ENCODE measurements around the gene ZBTB21. TPM values are rescaled to one million over a fixed set of nuclear protein-coding genes. Genes with fewer than 3 reads are reported as not detected.

ZBTB21 gene
- total and polyA plus RNA-seq, 2 donors (not counting 1 experiment from before 2014, with no cell fraction given): 8.9 to 9.1 TPM

- no peak for TF ChIP-seq CTCF (conservative IDR thresholded peaks at IDR 0.05 in 1 of 2, IDR thresholded peaks at IDR 0.05 in 1 of 2; ENCODE audit: low read depth in 1 of 2, low read length in 2 of 2)
- no peak for TF ChIP-seq EZH2 (IDR thresholded peaks at IDR 0.05; ENCODE audit: low read length, missing control alignments)
- no peak for DNase-seq (ENCODE audit: low read depth in 2 of 2)
- no peak overlapping the region for H3K4me2 ChIP-seq (ENCODE audit: extremely low read depth, insufficient read depth, low read length)
Measured at GRCh38 chr21:42019706-42020105, 9.5 kb upstream of the ZBTB21 start.

GRCh38 chr21:42019101-42019605 is 9.0 kb upstream of the ZBTB21 start:
- H3K79me2 ChIP-seq (ENCODE audit: control insufficient read depth, insufficient read depth, low read length): no peaks in the 10 kb centered on the region
- H3K36me3 ChIP-seq (ENCODE audit: control insufficient read depth, insufficient read depth, low read length): no peaks in the 10 kb centered on the region
- H3K27me3 ChIP-seq (ENCODE audit: control insufficient read depth, insufficient read depth, low read length): peaks cover 4% of the 10 kb centered on the region
- no peaks in the 10 kb centered on the region for H3K4me1 ChIP-seq (ENCODE audit: control insufficient read depth, extremely low read depth, insufficient read depth, low read length)
- H4K20me1 ChIP-seq (ENCODE audit: control insufficient read depth, extremely low read depth, insufficient read depth, low read length): no peaks in the 10 kb centered on the region
- H3K9ac ChIP-seq (ENCODE audit: insufficient read depth, low read length): no peak overlapping the region
- no peak overlapping the region for H2AFZ ChIP-seq (ENCODE audit: low read length)
- H3K27ac ChIP-seq (ENCODE audit: insufficient read depth, low read length): no peak overlapping the region
- H3K4me2 ChIP-seq (ENCODE audit: extremely low read depth, insufficient read depth, low read length): no peak overlapping the region
- no peak for TF ChIP-seq EZH2 (IDR thresholded peaks at IDR 0.05; ENCODE audit: low read length, missing control alignments)
- TF ChIP-seq CTCF (conservative IDR thresholded peaks at IDR 0.05 in 1 of 2, IDR thresholded peaks at IDR 0.05 in 1 of 2; ENCODE audit: low read depth in 1 of 2, low read length in 2 of 2): no peak
- DNase-seq (ENCODE audit: low read depth in 2 of 2): no peak
- H3K4me3 ChIP-seq (replicated peaks in 1 of 4; ENCODE audit: control extremely low read depth in 1 of 4, insufficient read depth in 1 of 4, low read depth in 3 of 4, low read length in 4 of 4): no peak overlapping the region
- no peaks in the 10 kb centered on the region for H3K9me3 ChIP-seq (ENCODE audit: control insufficient read depth, insufficient read depth, low read depth, low read length)

More at GRCh38 chr21:42019706-42020105, 9.5 kb upstream of the ZBTB21 start:
- no peak overlapping the region for H3K27ac ChIP-seq (ENCODE audit: insufficient read depth, low read length)
- H3K4me1 ChIP-seq (ENCODE audit: control insufficient read depth, extremely low read depth, insufficient read depth, low read length): no peaks in the 10 kb centered on the region
- H3K4me3 ChIP-seq (replicated peaks in 1 of 4; ENCODE audit: control extremely low read depth in 1 of 4, insufficient read depth in 1 of 4, low read depth in 3 of 4, low read length in 4 of 4): no peak overlapping the region
- H4K20me1 ChIP-seq (ENCODE audit: control insufficient read depth, extremely low read depth, insufficient read depth, low read length): no peaks in the 10 kb centered on the region
- H3K27me3 ChIP-seq (ENCODE audit: control insufficient read depth, insufficient read depth, low read length): peaks cover 4% of the 10 kb centered on the region
- no peaks in the 10 kb centered on the region for H3K9me3 ChIP-seq (ENCODE audit: control insufficient read depth, insufficient read depth, low read depth, low read length)
- H3K9ac ChIP-seq (ENCODE audit: insufficient read depth, low read length): no peak overlapping the region
- no peak overlapping the region for H2AFZ ChIP-seq (ENCODE audit: low read length)
- no peaks in the 10 kb centered on the region for H3K36me3 ChIP-seq (ENCODE audit: control insufficient read depth, insufficient read depth, low read length)
- H3K79me2 ChIP-seq (ENCODE audit: control insufficient read depth, insufficient read depth, low read length): no peaks in the 10 kb centered on the region

- TF ChIP-seq EZH2 (IDR thresholded peaks at IDR 0.05; ENCODE audit: low read length, missing control alignments) (no peak), CTCF (conservative IDR thresholded peaks at IDR 0.05 in 1 of 2, IDR thresholded peaks at IDR 0.05 in 1 of 2; ENCODE audit: low read depth in 1 of 2, low read length in 2 of 2) (no peak)
- DNase-seq (ENCODE audit: low read depth in 2 of 2): no peak
- Histone ChIP-seq H3K9ac (ENCODE audit: insufficient read depth, low read length) (no peak overlapping the region), H3K4me1 (ENCODE audit: control insufficient read depth, extremely low read depth, insufficient read depth, low read length) (no peaks in the 10 kb centered on the region), H3K9me3 (ENCODE audit: control insufficient read depth, insufficient read depth, low read depth, low read length) (no peaks in the 10 kb centered on the region), H3K27me3 (ENCODE audit: control insufficient read depth, insufficient read depth, low read length) (peaks cover 4% of the 10 kb centered on the region), H3K36me3 (ENCODE audit: control insufficient read depth, insufficient read depth, low read length) (no peaks in the 10 kb centered on the region), H3K4me2 (ENCODE audit: extremely low read depth, insufficient read depth, low read length) (no peak overlapping the region), H3K27ac (ENCODE audit: insufficient read depth, low read length) (no peak overlapping the region), H2AFZ (ENCODE audit: low read length) (no peak overlapping the region), H3K79me2 (ENCODE audit: control insufficient read depth, insufficient read depth, low read length) (no peaks in the 10 kb centered on the region), H4K20me1 (ENCODE audit: control insufficient read depth, extremely low read depth, insufficient read depth, low read length) (no peaks in the 10 kb centered on the region), H3K4me3 (replicated peaks in 1 of 4; ENCODE audit: control extremely low read depth in 1 of 4, insufficient read depth in 1 of 4, low read depth in 3 of 4, low read length in 4 of 4) (no peak overlapping the region)
Measured at GRCh38 chr21:42017022-42017421, 6.9 kb upstream of the ZBTB21 start.
